GM18861 (cell line): ENCODE data around the gene SLC30A7.
A peak's percentile ranks its signal among the peaks of the same experiment; 100 is the strongest.

Experiments
- ATAC-seq: cut with Tn5 transposase; IDR thresholded peaks from one replicate; pipeline ENCODE4 v1.9.1; 2021; ENCODE audit not compliant: unreplicated experiment

Gene SLC30A7

GRCh38 chr1:101022294-101022693 is 126.4 kb downstream of the SLC30A7 start:
- no peak for ATAC-seq

DNA sequence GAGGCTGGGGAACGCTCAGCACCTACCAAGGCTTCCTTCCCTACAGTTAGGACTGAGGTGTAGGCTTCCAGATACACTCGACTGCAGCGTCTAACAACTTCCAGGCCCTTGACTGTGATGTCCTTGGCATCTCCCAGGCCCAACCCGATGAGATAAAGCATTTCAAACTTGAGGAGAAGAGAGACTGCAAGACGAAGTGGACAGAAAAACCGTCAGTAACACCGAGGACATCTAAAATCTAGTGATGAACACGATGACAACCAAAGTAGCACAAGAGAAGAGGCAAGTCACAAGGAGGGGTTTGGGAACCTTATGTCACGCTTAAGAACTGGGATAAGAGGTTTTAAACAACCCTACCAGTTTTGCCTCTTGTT is 129.4 kb downstream of the SLC30A7 start:
- peak; percentile 9 for ATAC-seq

GRCh38 chr1:101025657-101026429 is 130.0 kb downstream of the SLC30A7 start, which contains the start of gene DPH5:
Gene DPH5 (minus strand): TSS chr1:101025784. CDS start chr1:101025443, 341 bp downstream.
- ATAC-seq: peak; percentile 79

- no peak for ATAC-seq
Observed at GRCh38 chr1:101026430-101026788, 130.5 kb downstream of the SLC30A7 start.

- no peak for ATAC-seq
Observed at GRCh38 chr1:101027194-101027772, 131.4 kb downstream of the SLC30A7 start.

GRCh38 chr1:101028466-101028865 is 132.6 kb downstream of the SLC30A7 start:
- ATAC-seq: no peak

- ATAC-seq: no peak
Observed at GRCh38 chr1:101029184-101029583, 133.3 kb downstream of the SLC30A7 start.

GRCh38 chr1:101030881-101031280 is 135.0 kb downstream of the SLC30A7 start:
- no peak for ATAC-seq
